KOPT-K1 (cell line): Measurements from ENCODE around the gene FTSJ3.

Source experiments
- H3K27ac ChIP-seq: fragments of 200-600 bp; sonication (generic); 2 replicates; pipeline ENCODE4 v1.5.1; 2016; ENCODE audit warnings: antibody characterized with exemption, mild to moderate bottlenecking, low read depth, low read length; ENCODE audit not compliant: poor library complexity, severe bottlenecking
- H3K36me3 ChIP-seq: fragments of 200-600 bp; sonication (generic); 2 replicates; pipeline ENCODE4 v1.5.1; 2017; ENCODE audit warnings: antibody characterized with exemption, mild to moderate bottlenecking, low read length, moderate library complexity; ENCODE audit not compliant: insufficient read depth
- H3K9me3 ChIP-seq: fragments of 200-600 bp; sonication (generic); 2 replicates; pipeline ENCODE4 v1.5.1; 2017; ENCODE audit warnings: antibody characterized with exemption, low read length, mild to moderate bottlenecking; ENCODE audit not compliant: insufficient read depth, poor library complexity, severe bottlenecking

Gene FTSJ3

GRCh38 chr17:63823659-63824331 is 3.7 kb downstream of the FTSJ3 start:
- H3K9me3 ChIP-seq, result no peaks in the 10 kb centered on the region
- peaks cover 78% of the 10 kb centered on the region for H3K36me3 ChIP-seq
- H3K27ac ChIP-seq, result peak overlapping the region; percentile 2

- Histone ChIP-seq H3K9me3 (no peaks in the 10 kb centered on the region), H3K36me3 (peaks cover 86% of the 10 kb centered on the region), H3K27ac (peak overlapping the region; percentile 77)
These were observed 4.9 kb downstream of the FTSJ3 start for GRCh38 chr17:63822537-63822936.

- Histone ChIP-seq H3K36me3 (peaks cover 93% of the 10 kb centered on the region), H3K9me3 (no peaks in the 10 kb centered on the region), H3K27ac (peak overlapping the region; percentile 77)
These were observed 5.7 kb downstream of the FTSJ3 start for GRCh38 chr17:63821804-63822203.

GRCh38 chr17:63820963-63821561 is 6.4 kb downstream of the FTSJ3 start:
- Histone ChIP-seq H3K9me3 (no peaks in the 10 kb centered on the region), H3K27ac (peak overlapping the region; percentile 77), H3K36me3 (peaks cover 100% of the 10 kb centered on the region)

- Histone ChIP-seq H3K27ac (peak overlapping the region; percentile 77), H3K36me3 (peaks cover 100% of the 10 kb centered on the region), H3K9me3 (no peaks in the 10 kb centered on the region)
These were observed 7.6 kb downstream of the FTSJ3 start for GRCh38 chr17:63819585-63820537.

GRCh38 chr17:63819131-63819530 is 8.3 kb downstream of the FTSJ3 start:
- Histone ChIP-seq H3K27ac (peak overlapping the region; percentile 77), H3K36me3 (peaks cover 100% of the 10 kb centered on the region), H3K9me3 (no peaks in the 10 kb centered on the region)

GRCh38 chr17:63817736-63818385 is 9.6 kb downstream of the FTSJ3 start:
- Histone ChIP-seq H3K27ac (peak overlapping the region; percentile 77), H3K36me3 (peaks cover 100% of the 10 kb centered on the region), H3K9me3 (no peaks in the 10 kb centered on the region)

- Histone ChIP-seq H3K27ac (peak overlapping the region; percentile 77), H3K36me3 (peaks cover 100% of the 10 kb centered on the region), H3K9me3 (no peaks in the 10 kb centered on the region)
These were observed 10.8 kb downstream of the FTSJ3 start for GRCh38 chr17:63816669-63817068.

GRCh38 chr17:63816123-63816522 is 11.3 kb downstream of the FTSJ3 start:
- Histone ChIP-seq H3K27ac (no peak overlapping the region), H3K36me3 (peaks cover 100% of the 10 kb centered on the region), H3K9me3 (no peaks in the 10 kb centered on the region)

GRCh38 chr17:63809970-63810369 is 17.5 kb downstream of the FTSJ3 start:
- Histone ChIP-seq H3K27ac (no peak overlapping the region), H3K9me3 (no peaks in the 10 kb centered on the region), H3K36me3 (peaks cover 100% of the 10 kb centered on the region)

- Histone ChIP-seq H3K27ac (no peak overlapping the region), H3K36me3 (peaks cover 100% of the 10 kb centered on the region), H3K9me3 (no peaks in the 10 kb centered on the region)
These were observed 21.9 kb downstream of the FTSJ3 start for GRCh38 chr17:63805591-63805990.

- no peaks in the 10 kb centered on the region for H3K9me3 ChIP-seq
- no peak overlapping the region for H3K27ac ChIP-seq
- peaks cover 100% of the 10 kb centered on the region for H3K36me3 ChIP-seq
These were observed 23.1 kb downstream of the FTSJ3 start for GRCh38 chr17:63804328-63804727.

GRCh38 chr17:63800783-63801182 is 26.7 kb downstream of the FTSJ3 start:
- Histone ChIP-seq H3K36me3 (peaks cover 100% of the 10 kb centered on the region), H3K27ac (no peak overlapping the region), H3K9me3 (no peaks in the 10 kb centered on the region)

GRCh38 chr17:63798572-63799106 is 28.8 kb downstream of the FTSJ3 start:
- no peak overlapping the region for H3K27ac ChIP-seq
- H3K36me3 ChIP-seq, result peaks cover 100% of the 10 kb centered on the region
- no peaks in the 10 kb centered on the region for H3K9me3 ChIP-seq
